Sigmoid colon (tissue), 3 donors: ENCODE data around the gene PJA1.

Experiments
- CTCF ChIP-seq, 4 experiments: fragments of 450-650 bp in 3 of 4; fragments of 200-600 bp in 1 of 4; IDR thresholded peaks; one replicate each; pipeline ENCODE4 v1.5.1; 2016 to 2019; ENCODE audit warnings: antibody characterized with exemption in 4 of 4, mild to moderate bottlenecking in 3 of 4, moderate library complexity in 2 of 4
- POLR2A ChIP-seq, 2 donors: fragments of 450-650 bp; IDR thresholded peaks; one replicate each; pipeline ENCODE4 v1.6.1; 2016; ENCODE audit warnings: antibody characterized with exemption in 2 of 2, mild to moderate bottlenecking in 2 of 2, moderate library complexity in 2 of 2

DNA sequence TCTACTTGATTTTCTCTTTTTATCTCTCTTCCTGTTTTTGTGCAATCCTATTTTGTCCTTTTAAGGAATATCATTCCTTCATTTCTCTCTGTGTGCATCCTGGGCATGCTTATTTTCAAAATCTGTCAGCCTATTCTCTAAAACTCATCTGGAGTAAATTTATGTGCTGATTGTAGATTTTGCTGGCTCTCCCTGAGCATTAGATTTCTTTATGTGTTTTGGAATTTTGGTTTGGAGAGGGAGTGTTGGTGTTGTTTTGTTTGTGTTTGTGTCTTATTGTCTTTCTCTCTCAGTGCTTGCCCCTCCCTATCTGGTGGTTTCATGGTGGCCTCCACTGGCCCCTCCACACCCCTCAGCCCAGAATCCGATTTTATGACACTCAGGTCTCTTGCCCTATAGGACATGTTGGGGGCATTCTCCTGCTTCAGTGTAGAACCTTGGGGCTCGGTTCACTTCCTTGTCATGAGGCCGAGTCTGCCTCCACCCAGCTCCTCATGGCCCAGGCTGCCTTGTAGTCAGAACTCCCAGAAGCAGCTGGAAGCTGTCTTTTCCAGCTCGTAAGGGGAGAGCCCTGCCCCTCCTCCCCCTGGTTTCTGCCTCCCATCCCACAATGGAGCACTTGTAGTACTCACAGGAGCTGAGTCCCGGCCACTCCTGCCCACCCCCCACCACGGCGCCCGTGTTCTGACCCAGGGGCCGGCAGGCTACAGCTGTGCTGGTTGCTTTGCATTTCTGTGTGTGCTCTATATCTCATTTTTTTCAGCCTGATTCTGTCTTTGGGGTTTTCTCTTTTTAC, 24.5 kb upstream of the PJA1 start:
- no peak for TF ChIP-seq POLR2A (IDR thresholded peaks at IDR 0.05)
- TF ChIP-seq CTCF (IDR thresholded peaks at IDR 0.05) = no peak
